MM.1S (cell line): Measurements from ENCODE around the gene PTPRN2.

Experiments
- DNase-seq: peaks from one replicate; pipeline ENCODE4 v3.0.0-alpha.2; 2015
- H2AFZ ChIP-seq: fragments of 300-600 bp; sonication (generic); 2 replicates; pipeline ENCODE4 v1.6.0; 2016; ENCODE audit warnings: antibody characterized with exemption, low read length
- H3F3A ChIP-seq: fragments of 300-600 bp; sonication (generic); 2 replicates; pipeline ENCODE4 v1.6.1; 2016; ENCODE audit warnings: mild to moderate bottlenecking, antibody characterized with exemption, low read length, moderate library complexity, mixed read lengths; ENCODE audit not compliant: insufficient read depth
- H3K27ac ChIP-seq: fragments of 300-600 bp; sonication (generic); 2 replicates; pipeline ENCODE4 v1.5.1; 2016; ENCODE audit warnings: mild to moderate bottlenecking, low read length
- H3K27me3 ChIP-seq: fragments of 300-600 bp; sonication (generic); replicated peaks from 2 replicates; pipeline ENCODE4 v1.6.0; 2016; ENCODE audit warnings: low read length; ENCODE audit not compliant: insufficient read depth
- H3K36me3 ChIP-seq: fragments of 300-600 bp; sonication (generic); replicated peaks from 2 replicates; pipeline ENCODE4 v1.6.1; 2016; ENCODE audit warnings: mild to moderate bottlenecking, low read length, mixed read lengths; ENCODE audit not compliant: insufficient read depth
- H3K4me1 ChIP-seq: fragments of 300-600 bp; sonication (generic); 2 replicates; pipeline ENCODE4 v1.6.1; 2016; ENCODE audit warnings: low read length, mixed read lengths
- H3K4me2 ChIP-seq: fragments of 300-600 bp; sonication (generic); 2 replicates; pipeline ENCODE4 v1.6.0; 2016; ENCODE audit warnings: low read depth, low read length
- H3K4me3 ChIP-seq: fragments of 300-600 bp; sonication (generic); 2 replicates; pipeline ENCODE4 v1.5.1; 2016; ENCODE audit warnings: low read length, mixed read lengths
- H3K79me2 ChIP-seq: fragments of 300-600 bp; sonication (generic); 2 replicates; pipeline ENCODE4 v1.6.1; 2016; ENCODE audit warnings: mixed run types, low read length, mixed read lengths
- H3K9ac ChIP-seq: fragments of 300-600 bp; sonication (generic); 2 replicates; pipeline ENCODE4 v1.6.1; 2016; ENCODE audit warnings: low read length, mixed read lengths
- H3K9me2 ChIP-seq: fragments of 300-600 bp; sonication (generic); replicated peaks from 2 replicates; pipeline ENCODE4 v1.6.1; 2016; ENCODE audit warnings: mild to moderate bottlenecking, low read length, mixed read lengths; ENCODE audit not compliant: insufficient read depth
- H3K9me3 ChIP-seq: fragments of 300-600 bp; sonication (generic); replicated peaks from 2 replicates; pipeline ENCODE4 v1.6.1; 2016; ENCODE audit warnings: mild to moderate bottlenecking, low read length, mixed read lengths; ENCODE audit not compliant: insufficient read depth
- H4K20me1 ChIP-seq: fragments of 300-600 bp; sonication (generic); 2 replicates; pipeline ENCODE4 v1.6.1; 2016; ENCODE audit warnings: mild to moderate bottlenecking, low read length, moderate library complexity, mixed read lengths; ENCODE audit not compliant: insufficient read depth
- CTCF ChIP-seq: fragments of 300-600 bp; sonication (generic); IDR thresholded peaks from 2 replicates; pipeline ENCODE4 v1.5.1; 2016; ENCODE audit warnings: antibody characterized with exemption, low read length, mixed read lengths
- EZH2 ChIP-seq: fragments of 300-600 bp; sonication (generic); optimal IDR thresholded peaks from 2 replicates; pipeline ENCODE3; 2017; ENCODE audit warnings: low read depth, mild to moderate bottlenecking, antibody characterized with exemption, low read length, mixed read lengths
- EZH2phosphoT487 ChIP-seq: fragments of 300-600 bp; sonication (generic); IDR thresholded peaks from 2 replicates; pipeline ENCODE4 v1.6.1; 2018; ENCODE audit warnings: antibody characterized with exemption, low read length

Gene PTPRN2

GRCh38 chr7:158267742-158268435, 319.7 kb downstream of the PTPRN2 start:
- no peaks in the 10 kb centered on the region for H3K36me3 ChIP-seq
- no peak overlapping the region for H3K27ac ChIP-seq
- no peaks in the 10 kb centered on the region for H3K9me2 ChIP-seq
- H4K20me1 ChIP-seq, result no peaks in the 10 kb centered on the region
- peaks cover 39% of the 10 kb centered on the region for H3K27me3 ChIP-seq
- no peak for DNase-seq
- no peak overlapping the region for H3K4me2 ChIP-seq
- TF ChIP-seq CTCF, result no peak
- TF ChIP-seq EZH2phosphoT487, result no peak
- TF ChIP-seq EZH2, result no peak
- H3K9me3 ChIP-seq, result no peaks in the 10 kb centered on the region
- no peaks in the 10 kb centered on the region for H3F3A ChIP-seq
- H3K9ac ChIP-seq, result no peak overlapping the region
- no peaks in the 10 kb centered on the region for H3K4me1 ChIP-seq
- H3K79me2 ChIP-seq, result no peaks in the 10 kb centered on the region
- H2AFZ ChIP-seq, result no peak overlapping the region
- H3K4me3 ChIP-seq, result no peak overlapping the region

GRCh38 chr7:158266817-158267741, 320.5 kb downstream of the PTPRN2 start:
- Histone ChIP-seq H3K79me2 (no peaks in the 10 kb centered on the region), H2AFZ (no peak overlapping the region), H3K27ac (no peak overlapping the region), H3K9ac (no peak overlapping the region), H3F3A (no peaks in the 10 kb centered on the region), H3K27me3 (peaks cover 30% of the 10 kb centered on the region), H3K9me3 (no peaks in the 10 kb centered on the region), H4K20me1 (no peaks in the 10 kb centered on the region), H3K4me2 (no peak overlapping the region), H3K4me1 (no peaks in the 10 kb centered on the region), H3K4me3 (no peak overlapping the region), H3K9me2 (no peaks in the 10 kb centered on the region), H3K36me3 (no peaks in the 10 kb centered on the region)
- no peak for TF ChIP-seq EZH2
- no peak for TF ChIP-seq CTCF
- TF ChIP-seq EZH2phosphoT487, result no peak
- no peak for DNase-seq

GRCh38 chr7:158266426-158266816, 321.2 kb downstream of the PTPRN2 start:
- H3K27me3 ChIP-seq, result peaks cover 24% of the 10 kb centered on the region
- no peaks in the 10 kb centered on the region for H3K36me3 ChIP-seq
- no peaks in the 10 kb centered on the region for H3K79me2 ChIP-seq
- DNase-seq, result no peak
- H3K4me1 ChIP-seq, result no peaks in the 10 kb centered on the region
- no peaks in the 10 kb centered on the region for H3F3A ChIP-seq
- no peaks in the 10 kb centered on the region for H3K9me3 ChIP-seq
- no peak overlapping the region for H3K4me2 ChIP-seq
- no peak overlapping the region for H2AFZ ChIP-seq
- H3K4me3 ChIP-seq, result no peak overlapping the region
- no peak for TF ChIP-seq CTCF
- no peak for TF ChIP-seq EZH2
- no peak for TF ChIP-seq EZH2phosphoT487
- H3K9me2 ChIP-seq, result no peaks in the 10 kb centered on the region
- H3K9ac ChIP-seq, result no peak overlapping the region
- no peak overlapping the region for H3K27ac ChIP-seq
- no peaks in the 10 kb centered on the region for H4K20me1 ChIP-seq
